SK-N-SH treated with all-trans-retinoic acid at 6 μM for 48 hours (cell line): ENCODE results near the gene PIM1.

Experiments
- ZC3H10 ChIP-seq: fragments of 250-450 bp; sonication (Bioruptor Pico); IDR thresholded peaks from 2 replicates; pipeline ENCODE4 v1.5.1; 2021; ENCODE audit warnings: mild to moderate bottlenecking, moderate library complexity
- ZFP3 ChIP-seq: fragments of 250-450 bp; sonication (Bioruptor Pico); IDR thresholded peaks from 2 replicates; pipeline ENCODE4 v1.5.0; 2020; ENCODE audit warnings: mild to moderate bottlenecking, moderate library complexity
- TF ChIP-seq, protein P1 (sequence below): fragments of 250-450 bp; sonication (Bioruptor Pico); IDR thresholded peaks from 2 replicates; pipeline ENCODE4 v1.5.1; 2020; ENCODE audit warnings: low read depth, mild to moderate bottlenecking, moderate library complexity

DNA sequence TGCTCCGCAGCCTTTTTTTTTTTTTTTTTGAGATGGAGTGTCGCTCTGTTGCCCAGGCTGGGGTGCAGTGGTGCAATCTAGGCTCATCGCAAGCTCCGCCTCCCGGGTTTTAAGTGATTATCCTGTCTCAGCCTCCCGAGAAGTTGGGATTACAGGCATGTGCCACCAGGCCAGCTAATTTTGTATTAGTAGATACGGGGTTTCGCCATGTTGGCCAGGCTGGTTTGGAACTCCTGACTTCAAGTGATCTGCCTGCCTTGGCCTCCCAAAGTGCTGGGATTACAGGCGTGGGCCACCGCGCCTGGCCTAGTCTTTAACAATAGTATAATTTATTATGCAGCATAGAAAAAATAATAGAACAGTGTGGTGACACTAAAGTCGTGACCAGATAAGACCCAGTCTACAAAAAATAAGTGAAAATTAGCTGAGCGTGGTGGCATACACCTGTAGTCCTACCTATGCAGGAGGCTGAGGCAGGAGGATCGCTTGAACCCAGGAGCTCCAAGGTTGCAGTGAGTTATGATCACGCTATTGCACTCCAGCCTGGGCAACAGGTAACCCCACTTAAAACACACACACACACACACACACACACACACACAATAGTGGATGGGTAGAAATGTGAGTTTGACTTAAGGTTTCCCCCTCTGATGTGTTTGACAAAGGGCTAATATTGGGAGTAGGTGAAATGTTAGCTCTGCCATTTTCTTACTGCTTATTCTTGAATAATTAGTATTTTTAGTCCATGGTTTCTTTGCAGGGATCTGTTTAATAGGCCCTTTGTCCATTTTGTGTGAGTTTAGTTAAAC, 6.5 kb downstream of the PIM1 start:
- TF ChIP-seq ZFP3 (CRISPR knock-in tag), result no peak
- TF ChIP-seq ZC3H10 (CRISPR knock-in tag), result no peak
- TF ChIP-seq, protein P1, sequence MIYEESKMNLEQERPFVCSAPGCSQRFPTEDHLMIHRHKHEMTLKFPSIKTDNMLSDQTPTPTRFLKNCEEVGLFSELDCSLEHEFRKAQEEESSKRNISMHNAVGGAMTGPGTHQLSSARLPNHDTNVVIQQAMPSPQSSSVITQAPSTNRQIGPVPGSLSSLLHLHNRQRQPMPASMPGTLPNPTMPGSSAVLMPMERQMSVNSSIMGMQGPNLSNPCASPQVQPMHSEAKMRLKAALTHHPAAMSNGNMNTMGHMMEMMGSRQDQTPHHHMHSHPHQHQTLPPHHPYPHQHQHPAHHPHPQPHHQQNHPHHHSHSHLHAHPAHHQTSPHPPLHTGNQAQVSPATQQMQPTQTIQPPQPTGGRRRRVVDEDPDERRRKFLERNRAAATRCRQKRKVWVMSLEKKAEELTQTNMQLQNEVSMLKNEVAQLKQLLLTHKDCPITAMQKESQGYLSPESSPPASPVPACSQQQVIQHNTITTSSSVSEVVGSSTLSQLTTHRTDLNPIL (CRISPR knock-in tag), result peak; percentile 10; the same call in 1 of the 2 replicates
